Neural cell (in vitro differentiated cells): ENCODE results near the gene OR1K1. TPM values are rescaled to one million over a fixed set of nuclear protein-coding genes. Genes with fewer than 3 reads are reported as not detected.

ENCODE experiments used
- H2AFZ ChIP-seq: fragments of 200-600, 300-800 bp; sonication (generic), shearing (Covaris generic); 2 replicates; pipeline ENCODE4 v1.6.0; 2014; ENCODE audit warnings: low read depth, mild to moderate bottlenecking, antibody characterized with exemption, low read length, moderate library complexity
- H3F3A ChIP-seq: fragments of 200-600 bp; shearing (Covaris generic); 2 replicates; pipeline ENCODE4 v1.6.1; 2016; ENCODE audit warnings: mild to moderate bottlenecking, moderate library complexity, mixed read lengths, antibody characterized with exemption, low read length; ENCODE audit not compliant: insufficient read depth, poor library complexity, severe bottlenecking
- H3K27ac ChIP-seq: fragments of 200-600, 300-800 bp; sonication (generic), shearing (Covaris generic); 2 replicates; pipeline ENCODE4 v1.5.1; 2014; ENCODE audit warnings: mild to moderate bottlenecking, low read length, moderate library complexity
- H3K27me3 ChIP-seq: fragments of 300-800, 200-600 bp; sonication (generic), shearing (Covaris generic); 2 replicates; pipeline ENCODE4 v1.6.0; 2014; ENCODE audit warnings: mild to moderate bottlenecking, low read depth, low read length, moderate library complexity; ENCODE audit not compliant: insufficient read depth
- H3K36me3 ChIP-seq: fragments of 300-800, 200-600 bp; sonication (generic), shearing (Covaris generic); 2 replicates; pipeline ENCODE4 v1.5.1; 2014; ENCODE audit warnings: mild to moderate bottlenecking, antibody characterized with exemption, low read length, moderate library complexity; ENCODE audit not compliant: insufficient read depth
- H3K4me2 ChIP-seq: fragments of 300-800, 200-600 bp; sonication (generic), shearing (Covaris generic); 2 replicates; pipeline ENCODE4 v1.6.0; 2014; ENCODE audit warnings: mild to moderate bottlenecking, low read length
- H3K4me3 ChIP-seq: fragments of 300-800, 200-600 bp; sonication (generic), shearing (Covaris generic); 2 replicates; pipeline ENCODE4 v1.5.1; 2014; ENCODE audit warnings: mild to moderate bottlenecking, low read length, moderate library complexity
- H3K79me2 ChIP-seq: fragments of 200-600 bp; shearing (Covaris generic); replicated peaks from 2 replicates; pipeline ENCODE4 v1.6.0; 2014; ENCODE audit warnings: mild to moderate bottlenecking, low read length, moderate library complexity; ENCODE audit not compliant: insufficient read depth
- H3K9ac ChIP-seq: fragments of 300-800, 200-600 bp; sonication (generic), shearing (Covaris generic); 2 replicates; pipeline ENCODE4 v1.6.1; 2016; ENCODE audit warnings: mild to moderate bottlenecking, low read length, mixed read lengths
- H3K9me2 ChIP-seq: fragments of 200-600 bp; shearing (Covaris generic); 2 replicates; pipeline ENCODE4 v1.6.1; 2016; ENCODE audit warnings: mild to moderate bottlenecking, low read length, mixed read lengths; ENCODE audit not compliant: insufficient read depth
- H3K9me3 ChIP-seq: fragments of 200-600, 300-800 bp; sonication (generic), shearing (Covaris generic); 2 replicates; pipeline ENCODE4 v1.6.1; 2016; ENCODE audit warnings: mild to moderate bottlenecking, mixed run types, low read length, moderate library complexity, mixed read lengths
- H4K20me1 ChIP-seq: fragments of 200-600 bp; shearing (Covaris generic); 2 replicates; pipeline ENCODE4 v1.6.1; 2016; ENCODE audit warnings: mild to moderate bottlenecking, mixed run types; ENCODE audit not compliant: insufficient read depth
- EP300 ChIP-seq: fragments of 450-650 bp; conservative IDR thresholded peaks from 2 replicates; pipeline ENCODE4 v1.6.1; 2014; ENCODE audit warnings: antibody characterized with exemption, mild to moderate bottlenecking, moderate library complexity; ENCODE audit not compliant: poor library complexity, severe bottlenecking
- EZH2 ChIP-seq: fragments of 200-600, 300-800 bp; shearing (Covaris generic), sonication (generic); IDR thresholded peaks from 2 replicates; pipeline ENCODE4 v1.6.1; 2014; ENCODE audit warnings: antibody characterized with exemption, low read length, borderline replicate concordance, mild to moderate bottlenecking; ENCODE audit not compliant: insufficient read depth, poor library complexity, severe bottlenecking
- MXI1 ChIP-seq: fragments of 450-650 bp; conservative IDR thresholded peaks from 2 replicates; pipeline ENCODE4 v1.6.1; 2014; ENCODE audit warnings: antibody characterized with exemption, mild to moderate bottlenecking; ENCODE audit not compliant: poor library complexity, severe bottlenecking
- POLR2AphosphoS5 ChIP-seq: IDR thresholded peaks from 2 replicates; pipeline ENCODE4 v1.6.1; 2012
- RAD21 ChIP-seq: fragments of 450-650 bp; conservative IDR thresholded peaks from 2 replicates; pipeline ENCODE4 v1.6.1; 2014; ENCODE audit warnings: antibody characterized with exemption, mild to moderate bottlenecking, moderate library complexity
- SMC3 ChIP-seq: fragments of 450-650 bp; conservative IDR thresholded peaks from 2 replicates; pipeline ENCODE4 v1.6.1; 2014; ENCODE audit warnings: antibody characterized with exemption, mild to moderate bottlenecking, moderate library complexity; ENCODE audit not compliant: poor library complexity
- TAF1 ChIP-seq: IDR thresholded peaks from 2 replicates; pipeline ENCODE4 v1.6.1; 2012; ENCODE audit warnings: low read depth
- polyA plus RNA-seq: library from polyadenylated mRNA; depleted of rRNA; stranded (reverse); fragments of >200 nt; gene quantifications from 2 replicates; pipeline ENCODE4 v1.2.3, GENCODE V29; 2014
- TF ChIP-seq, protein P1 (sequence below): IDR thresholded peaks from 2 replicates; pipeline ENCODE4 v1.6.1; 2012; ENCODE audit warnings: borderline replicate concordance
- TF ChIP-seq, protein P2 (sequence below): fragments of 450-650 bp; IDR thresholded peaks from 2 replicates; pipeline ENCODE4 v1.5.1; 2014; ENCODE audit warnings: antibody characterized with exemption, mild to moderate bottlenecking, moderate library complexity; ENCODE audit not compliant: poor library complexity, severe bottlenecking

The OR1K1 gene
- polyA plus RNA-seq, 1 donor from 2014 or later, result not detected

DNA sequence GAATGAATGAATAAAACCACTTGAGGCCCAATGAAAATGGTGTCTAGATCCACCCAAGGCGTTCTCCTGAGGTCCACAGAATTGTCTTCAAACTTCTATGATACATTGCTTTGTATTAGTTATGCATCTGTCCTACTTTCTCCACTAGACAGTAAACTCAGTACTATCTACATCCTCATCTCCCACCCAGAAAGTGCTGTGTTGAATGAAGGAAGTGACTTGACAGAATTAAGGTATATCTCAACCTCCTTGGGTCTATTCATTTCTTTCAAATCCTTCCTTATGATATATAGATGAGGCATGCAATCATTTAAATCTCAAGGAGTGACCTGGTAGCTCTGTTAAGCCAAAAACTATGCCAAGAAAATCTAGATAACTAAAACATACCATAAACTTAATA is 44.2 kb downstream of the OR1K1 start:
- no peaks in the 10 kb centered on the region for H3K9me3 ChIP-seq

DNA sequence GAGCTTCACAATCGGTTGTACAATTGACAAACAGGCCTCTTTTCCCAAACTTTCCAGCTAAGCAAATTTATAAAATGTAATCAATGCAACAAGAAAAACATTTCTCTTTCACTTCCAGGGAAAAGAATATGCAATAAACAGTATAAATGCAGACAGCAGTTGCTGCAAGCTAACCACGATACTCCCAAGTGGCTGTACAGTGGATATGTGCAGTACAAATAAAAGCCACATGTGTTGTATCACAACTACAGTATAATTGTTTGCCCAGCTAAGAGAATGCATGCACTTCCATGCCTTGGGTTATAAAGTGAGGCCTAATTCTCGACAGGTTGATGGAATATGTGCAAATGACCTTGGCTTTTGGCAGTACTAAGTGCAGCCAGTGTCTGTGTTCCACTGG is 45.2 kb downstream of the OR1K1 start:
- no peaks in the 10 kb centered on the region for H3K9me2 ChIP-seq
- H3K79me2 ChIP-seq, result no peaks in the 10 kb centered on the region
- no peak for TF ChIP-seq MXI1
- no peak for TF ChIP-seq EP300
- no peak for TF ChIP-seq EZH2
- TF ChIP-seq TAF1, result no peak
- no peak for TF ChIP-seq RAD21
- TF ChIP-seq, protein P1, sequence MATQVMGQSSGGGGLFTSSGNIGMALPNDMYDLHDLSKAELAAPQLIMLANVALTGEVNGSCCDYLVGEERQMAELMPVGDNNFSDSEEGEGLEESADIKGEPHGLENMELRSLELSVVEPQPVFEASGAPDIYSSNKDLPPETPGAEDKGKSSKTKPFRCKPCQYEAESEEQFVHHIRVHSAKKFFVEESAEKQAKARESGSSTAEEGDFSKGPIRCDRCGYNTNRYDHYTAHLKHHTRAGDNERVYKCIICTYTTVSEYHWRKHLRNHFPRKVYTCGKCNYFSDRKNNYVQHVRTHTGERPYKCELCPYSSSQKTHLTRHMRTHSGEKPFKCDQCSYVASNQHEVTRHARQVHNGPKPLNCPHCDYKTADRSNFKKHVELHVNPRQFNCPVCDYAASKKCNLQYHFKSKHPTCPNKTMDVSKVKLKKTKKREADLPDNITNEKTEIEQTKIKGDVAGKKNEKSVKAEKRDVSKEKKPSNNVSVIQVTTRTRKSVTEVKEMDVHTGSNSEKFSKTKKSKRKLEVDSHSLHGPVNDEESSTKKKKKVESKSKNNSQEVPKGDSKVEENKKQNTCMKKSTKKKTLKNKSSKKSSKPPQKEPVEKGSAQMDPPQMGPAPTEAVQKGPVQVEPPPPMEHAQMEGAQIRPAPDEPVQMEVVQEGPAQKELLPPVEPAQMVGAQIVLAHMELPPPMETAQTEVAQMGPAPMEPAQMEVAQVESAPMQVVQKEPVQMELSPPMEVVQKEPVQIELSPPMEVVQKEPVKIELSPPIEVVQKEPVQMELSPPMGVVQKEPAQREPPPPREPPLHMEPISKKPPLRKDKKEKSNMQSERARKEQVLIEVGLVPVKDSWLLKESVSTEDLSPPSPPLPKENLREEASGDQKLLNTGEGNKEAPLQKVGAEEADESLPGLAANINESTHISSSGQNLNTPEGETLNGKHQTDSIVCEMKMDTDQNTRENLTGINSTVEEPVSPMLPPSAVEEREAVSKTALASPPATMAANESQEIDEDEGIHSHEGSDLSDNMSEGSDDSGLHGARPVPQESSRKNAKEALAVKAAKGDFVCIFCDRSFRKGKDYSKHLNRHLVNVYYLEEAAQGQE, result no peak
- TF ChIP-seq, protein P2, sequence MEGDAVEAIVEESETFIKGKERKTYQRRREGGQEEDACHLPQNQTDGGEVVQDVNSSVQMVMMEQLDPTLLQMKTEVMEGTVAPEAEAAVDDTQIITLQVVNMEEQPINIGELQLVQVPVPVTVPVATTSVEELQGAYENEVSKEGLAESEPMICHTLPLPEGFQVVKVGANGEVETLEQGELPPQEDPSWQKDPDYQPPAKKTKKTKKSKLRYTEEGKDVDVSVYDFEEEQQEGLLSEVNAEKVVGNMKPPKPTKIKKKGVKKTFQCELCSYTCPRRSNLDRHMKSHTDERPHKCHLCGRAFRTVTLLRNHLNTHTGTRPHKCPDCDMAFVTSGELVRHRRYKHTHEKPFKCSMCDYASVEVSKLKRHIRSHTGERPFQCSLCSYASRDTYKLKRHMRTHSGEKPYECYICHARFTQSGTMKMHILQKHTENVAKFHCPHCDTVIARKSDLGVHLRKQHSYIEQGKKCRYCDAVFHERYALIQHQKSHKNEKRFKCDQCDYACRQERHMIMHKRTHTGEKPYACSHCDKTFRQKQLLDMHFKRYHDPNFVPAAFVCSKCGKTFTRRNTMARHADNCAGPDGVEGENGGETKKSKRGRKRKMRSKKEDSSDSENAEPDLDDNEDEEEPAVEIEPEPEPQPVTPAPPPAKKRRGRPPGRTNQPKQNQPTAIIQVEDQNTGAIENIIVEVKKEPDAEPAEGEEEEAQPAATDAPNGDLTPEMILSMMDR, result no peak
- no peaks in the 10 kb centered on the region for H4K20me1 ChIP-seq
- H3K9me3 ChIP-seq, result no peaks in the 10 kb centered on the region
- H3K36me3 ChIP-seq, result no peaks in the 10 kb centered on the region
- H3K4me3 ChIP-seq, result no peak overlapping the region
- H3K9ac ChIP-seq, result no peak overlapping the region
- no peaks in the 10 kb centered on the region for H3K27me3 ChIP-seq
- H3F3A ChIP-seq, result no peaks in the 10 kb centered on the region
- H3K4me2 ChIP-seq, result no peak overlapping the region
- H3K27ac ChIP-seq, result no peak overlapping the region
- H2AFZ ChIP-seq, result no peak overlapping the region

More for the DNA sequence above, 44.2 kb downstream of the OR1K1 start:
- no peak overlapping the region for H3K4me2 ChIP-seq
- no peak overlapping the region for H3K27ac ChIP-seq
- no peaks in the 10 kb centered on the region for H3F3A ChIP-seq
- H3K27me3 ChIP-seq, result no peaks in the 10 kb centered on the region
- no peak overlapping the region for H2AFZ ChIP-seq
- no peaks in the 10 kb centered on the region for H4K20me1 ChIP-seq
- H3K4me3 ChIP-seq, result no peak overlapping the region
- H3K36me3 ChIP-seq, result no peaks in the 10 kb centered on the region
- no peaks in the 10 kb centered on the region for H3K79me2 ChIP-seq
- TF ChIP-seq TAF1 (no peak), MXI1 (no peak), RAD21 (no peak), POLR2AphosphoS5 (no peak), EP300 (no peak), EZH2 (no peak), SMC3 (no peak)
- TF ChIP-seq, protein P2, result no peak
- TF ChIP-seq, protein P1, result no peak
- no peak overlapping the region for H3K9ac ChIP-seq
- no peaks in the 10 kb centered on the region for H3K9me2 ChIP-seq
